Prostate gland (tissue), 2 donors: ENCODE data around the gene ADGRB3. TPM values are rescaled to one million over a fixed set of nuclear protein-coding genes. Genes with fewer than 3 reads are reported as not detected.

Experiments
- DNase-seq: peaks from one replicate; pipeline ENCODE4 v3.0.0-alpha.2; 2019; ENCODE audit warnings: low spot score
- H3K27ac ChIP-seq, 2 donors: fragments of 200-600 bp; sonication (generic); 2 replicates each; pipeline ENCODE4 v1.5.1; 2017 to 2019
- H3K27me3 ChIP-seq: fragments of 200-600 bp; sonication (generic); replicated peaks from 2 replicates; pipeline ENCODE4 v1.5.1; 2019; ENCODE audit not compliant: insufficient read depth
- H3K36me3 ChIP-seq, 2 donors: fragments of 200-600 bp; sonication (generic); 1 replicate in 1 of 2; 2 replicates in 1 of 2; pipeline versions ENCODE4 v1.5.1 to v1.8.1; 2017 to 2019
- H3K4me1 ChIP-seq: fragments of 200-600 bp; sonication (generic); replicated peaks from 2 replicates; pipeline ENCODE4 v1.5.1; 2019
- H3K4me3 ChIP-seq, 2 donors: fragments of 200-600 bp; sonication (generic); 2 replicates each; pipeline ENCODE4 v1.5.1; 2017 to 2019
- H3K9me3 ChIP-seq: fragments of 200-600 bp; sonication (generic); 2 replicates; pipeline ENCODE4 v1.5.1; 2017
- POLR2A ChIP-seq: fragments of 450-650 bp; IDR thresholded peaks from one replicate; pipeline ENCODE4 v1.6.1; 2016; ENCODE audit warnings: antibody characterized with exemption, mild to moderate bottlenecking
- POLR2AphosphoS5 ChIP-seq: sonication (generic); formaldehyde crosslinking; IDR thresholded peaks from one replicate; pipeline ENCODE4 v1.6.1; 2017; ENCODE audit warnings: antibody characterized with exemption
- WGBS: methylation state at CpG from one replicate; pipeline ENCODE4 v1.1.5; 2018; 5-methylcytosine and 5-hydroxymethylcytosine counted together
- intact Hi-C: fragments of 100-400 bp; cut with DNase I; formaldehyde crosslinking; loops from one replicate; pipeline ENCODE4 v1.14.2; 2022
- total RNA-seq, 2 donors: library from RNA; depleted of rRNA; stranded (reverse); fragments of >200 nt; gene quantifications; one replicate each; pipeline ENCODE4 v1.1.0, GENCODE V29; 2016
- TF ChIP-seq, protein P1 (sequence below), 4 experiments: fragments of 200-600 bp in 2 of 4; fragments of 450-650 bp in 2 of 4; sonication (generic) in 2 of 4; IDR thresholded peaks; 1 replicate in 3 of 4; 2 replicates in 1 of 4; pipeline ENCODE4 v1.5.1; 2016 to 2019; ENCODE audit warnings: antibody characterized with exemption in 4 of 4, mild to moderate bottlenecking in 2 of 4, moderate library complexity in 2 of 4

ADGRB3 gene
- total RNA-seq, 2 donors from 2014 or later = 0.59 to 3.1 TPM

- TF ChIP-seq POLR2A = no peak
- Histone ChIP-seq H3K27me3 (no peaks in the 10 kb centered on the region), H3K27ac (no peak overlapping the region), H3K36me3 (no peaks in the 10 kb centered on the region), H3K4me1 (no peaks in the 10 kb centered on the region), H3K4me3 (no peak overlapping the region), H3K9me3 (no peaks in the 10 kb centered on the region)
- WGBS = 67% methylated on average over 4 of the region's 4 CpGs
- intact Hi-C loops = no loop called here
- no peak for DNase-seq
Observed at GRCh38 chr6:69012876-69013275, 377.8 kb downstream of the ADGRB3 start.

- intact Hi-C loops = no loop called here
- WGBS = 90% methylated on average over 1 of the region's 1 CpG
- no peaks in the 10 kb centered on the region for H3K9me3 ChIP-seq
Observed at GRCh38 chr6:69018906-69019305, 383.8 kb downstream of the ADGRB3 start.

GRCh38 chr6:69019832-69020231 is 384.8 kb downstream of the ADGRB3 start:
- 76% methylated on average over 4 of the region's 4 CpGs for WGBS
- no peak for DNase-seq
- TF ChIP-seq, protein P1, sequence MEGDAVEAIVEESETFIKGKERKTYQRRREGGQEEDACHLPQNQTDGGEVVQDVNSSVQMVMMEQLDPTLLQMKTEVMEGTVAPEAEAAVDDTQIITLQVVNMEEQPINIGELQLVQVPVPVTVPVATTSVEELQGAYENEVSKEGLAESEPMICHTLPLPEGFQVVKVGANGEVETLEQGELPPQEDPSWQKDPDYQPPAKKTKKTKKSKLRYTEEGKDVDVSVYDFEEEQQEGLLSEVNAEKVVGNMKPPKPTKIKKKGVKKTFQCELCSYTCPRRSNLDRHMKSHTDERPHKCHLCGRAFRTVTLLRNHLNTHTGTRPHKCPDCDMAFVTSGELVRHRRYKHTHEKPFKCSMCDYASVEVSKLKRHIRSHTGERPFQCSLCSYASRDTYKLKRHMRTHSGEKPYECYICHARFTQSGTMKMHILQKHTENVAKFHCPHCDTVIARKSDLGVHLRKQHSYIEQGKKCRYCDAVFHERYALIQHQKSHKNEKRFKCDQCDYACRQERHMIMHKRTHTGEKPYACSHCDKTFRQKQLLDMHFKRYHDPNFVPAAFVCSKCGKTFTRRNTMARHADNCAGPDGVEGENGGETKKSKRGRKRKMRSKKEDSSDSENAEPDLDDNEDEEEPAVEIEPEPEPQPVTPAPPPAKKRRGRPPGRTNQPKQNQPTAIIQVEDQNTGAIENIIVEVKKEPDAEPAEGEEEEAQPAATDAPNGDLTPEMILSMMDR (IDR thresholded peaks at IDR 0.05) = no peak
- TF ChIP-seq POLR2AphosphoS5 = no peak
- no peak for TF ChIP-seq POLR2A
- Histone ChIP-seq H3K4me3 (no peak overlapping the region), H3K27me3 (no peaks in the 10 kb centered on the region), H3K27ac (no peak overlapping the region), H3K9me3 (no peaks in the 10 kb centered on the region), H3K4me1 (no peaks in the 10 kb centered on the region), H3K36me3 (no peaks in the 10 kb centered on the region)
- intact Hi-C loops = no loop called here

More at GRCh38 chr6:69018906-69019305, 383.8 kb downstream of the ADGRB3 start:
- Histone ChIP-seq H3K27ac (no peak overlapping the region), H3K36me3 (no peaks in the 10 kb centered on the region), H3K4me3 (no peak overlapping the region), H3K4me1 (no peaks in the 10 kb centered on the region), H3K27me3 (no peaks in the 10 kb centered on the region)
- no peak for DNase-seq
- TF ChIP-seq POLR2AphosphoS5 (no peak), POLR2A (no peak)
- TF ChIP-seq, protein P1 (IDR thresholded peaks at IDR 0.05) = no peak

- no peaks in the 10 kb centered on the region for H3K36me3 ChIP-seq
- TF ChIP-seq, protein P1 (IDR thresholded peaks at IDR 0.05) = no peak
- TF ChIP-seq POLR2A = no peak
- no peak for TF ChIP-seq POLR2AphosphoS5
- H3K4me3 ChIP-seq = no peak overlapping the region
- H3K27me3 ChIP-seq = no peaks in the 10 kb centered on the region
- H3K9me3 ChIP-seq = no peaks in the 10 kb centered on the region
- no peak overlapping the region for H3K27ac ChIP-seq
- DNase-seq = no peak
- intact Hi-C loops = no loop called here
- 80% methylated on average over 1 of the region's 1 CpG for WGBS
- H3K4me1 ChIP-seq = no peaks in the 10 kb centered on the region
Observed at GRCh38 chr6:69022993-69023392, 387.9 kb downstream of the ADGRB3 start.

GRCh38 chr6:69026243-69026642 is 391.2 kb downstream of the ADGRB3 start:
- Histone ChIP-seq H3K27ac (no peak overlapping the region), H3K4me3 (no peak overlapping the region), H3K9me3 (no peaks in the 10 kb centered on the region), H3K4me1 (no peaks in the 10 kb centered on the region), H3K36me3 (no peaks in the 10 kb centered on the region), H3K27me3 (no peaks in the 10 kb centered on the region)
- intact Hi-C loops = no loop called here
- TF ChIP-seq POLR2AphosphoS5 (no peak), POLR2A (no peak)
- TF ChIP-seq, protein P1 (IDR thresholded peaks at IDR 0.05) = no peak
- WGBS = 71% methylated on average over 3 of the region's 3 CpGs
- no peak for DNase-seq
